HG03558 (cell line): ENCODE results near the gene DLL1.

Experiments used
- ATAC-seq: cut with Tn5 transposase; IDR thresholded peaks from one replicate; pipeline ENCODE4 v1.9.1; 2021; ENCODE audit warnings: moderate number of reproducible peaks; ENCODE audit not compliant: unreplicated experiment; ENCODE audit errors: extremely low read depth

The DLL1 gene

GRCh38 chr6:170284126-170284773 is 6.6 kb downstream of the DLL1 start:
- no peak for ATAC-seq

- no peak for ATAC-seq
Observed at GRCh38 chr6:170283212-170284081, 7.4 kb downstream of the DLL1 start.

GRCh38 chr6:170282512-170283158 is 8.2 kb downstream of the DLL1 start:
- no peak for ATAC-seq

DNA sequence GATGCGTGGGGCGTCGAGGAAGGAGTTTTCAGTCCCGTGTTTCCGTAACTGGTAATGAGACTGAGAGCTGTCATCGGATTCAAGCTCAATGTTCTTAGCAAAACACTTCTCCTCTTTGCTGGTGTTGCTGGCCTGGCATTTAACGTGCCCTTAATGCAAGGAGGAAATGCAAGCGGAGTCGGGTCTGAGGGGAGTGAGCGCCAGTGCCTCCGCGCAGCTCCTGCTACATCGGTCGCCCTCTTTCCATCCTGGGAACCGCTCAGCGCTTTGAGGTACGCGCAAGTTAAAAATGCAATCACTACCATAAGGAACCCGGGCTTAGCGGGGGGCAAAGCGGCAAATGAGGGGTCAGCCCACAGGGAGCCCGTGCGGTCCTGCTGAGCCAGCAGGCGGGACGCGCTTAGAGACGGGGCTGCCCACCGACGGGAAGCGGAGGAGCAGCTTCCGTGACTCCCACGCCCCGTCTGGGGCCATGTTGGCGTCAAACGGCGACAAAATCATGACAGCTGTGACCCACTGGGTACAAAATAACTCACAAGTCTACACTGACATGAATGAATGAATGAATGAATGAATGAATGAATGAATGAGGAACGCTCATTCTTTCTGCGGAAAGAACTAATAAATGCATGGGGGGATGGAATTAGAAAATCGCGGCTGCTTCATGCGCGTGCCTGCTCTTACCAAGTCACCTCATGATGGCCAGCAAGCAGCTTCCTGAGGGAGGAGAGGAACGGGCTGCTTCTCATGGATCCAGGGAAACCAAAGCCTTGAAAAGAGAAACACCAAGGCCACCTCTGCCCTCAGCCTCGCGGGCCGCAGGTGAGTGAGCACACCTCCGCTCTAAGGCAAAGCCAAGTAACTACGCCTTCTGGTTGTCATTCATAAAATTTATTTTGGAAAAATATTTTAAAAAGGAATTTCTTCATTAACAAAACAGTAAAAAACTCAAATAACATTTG is 9.3 kb downstream of the DLL1 start:
- no peak for ATAC-seq

GRCh38 chr6:170280689-170281045 is 10.2 kb downstream of the DLL1 start:
- ATAC-seq: no peak

- no peak for ATAC-seq
Observed at GRCh38 chr6:170279977-170280688, 10.7 kb downstream of the DLL1 start.

DNA sequence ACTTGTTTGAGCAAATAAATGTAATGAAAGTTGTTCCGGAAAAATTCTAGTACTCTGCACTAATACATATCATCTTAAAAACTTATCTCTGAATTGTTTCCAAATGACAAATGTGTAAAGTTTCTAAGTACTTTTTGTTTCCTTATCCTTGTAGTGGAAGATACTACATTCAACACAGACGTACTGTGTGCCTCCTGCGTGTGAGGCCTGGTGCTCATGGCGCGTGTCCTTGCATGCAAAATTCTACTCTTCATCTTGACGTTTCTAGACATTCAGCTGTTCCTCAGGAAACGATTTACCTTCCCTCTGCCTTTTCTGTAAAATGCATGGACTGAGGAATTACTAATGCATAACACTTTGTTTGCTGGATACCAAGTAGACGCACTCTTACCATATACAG is 11.5 kb downstream of the DLL1 start:
- no peak for ATAC-seq

DNA sequence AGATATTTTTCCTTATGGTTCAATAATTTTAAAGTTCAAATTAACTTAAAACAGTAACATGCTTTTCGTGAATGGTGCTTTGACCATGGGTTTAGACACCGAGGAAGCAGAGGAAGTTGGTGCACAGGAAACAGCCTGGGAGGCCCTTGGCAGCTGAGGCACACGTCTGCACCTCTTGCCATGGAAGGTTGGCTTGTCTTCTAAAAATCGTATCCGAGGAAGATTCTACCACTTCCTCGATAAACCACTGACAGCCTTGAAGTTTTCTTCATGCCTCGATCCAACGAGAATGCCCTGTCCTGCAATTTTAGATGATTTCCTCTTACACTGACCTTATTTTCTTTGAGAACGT is 12.2 kb downstream of the DLL1 start:
- ATAC-seq: no peak

DNA sequence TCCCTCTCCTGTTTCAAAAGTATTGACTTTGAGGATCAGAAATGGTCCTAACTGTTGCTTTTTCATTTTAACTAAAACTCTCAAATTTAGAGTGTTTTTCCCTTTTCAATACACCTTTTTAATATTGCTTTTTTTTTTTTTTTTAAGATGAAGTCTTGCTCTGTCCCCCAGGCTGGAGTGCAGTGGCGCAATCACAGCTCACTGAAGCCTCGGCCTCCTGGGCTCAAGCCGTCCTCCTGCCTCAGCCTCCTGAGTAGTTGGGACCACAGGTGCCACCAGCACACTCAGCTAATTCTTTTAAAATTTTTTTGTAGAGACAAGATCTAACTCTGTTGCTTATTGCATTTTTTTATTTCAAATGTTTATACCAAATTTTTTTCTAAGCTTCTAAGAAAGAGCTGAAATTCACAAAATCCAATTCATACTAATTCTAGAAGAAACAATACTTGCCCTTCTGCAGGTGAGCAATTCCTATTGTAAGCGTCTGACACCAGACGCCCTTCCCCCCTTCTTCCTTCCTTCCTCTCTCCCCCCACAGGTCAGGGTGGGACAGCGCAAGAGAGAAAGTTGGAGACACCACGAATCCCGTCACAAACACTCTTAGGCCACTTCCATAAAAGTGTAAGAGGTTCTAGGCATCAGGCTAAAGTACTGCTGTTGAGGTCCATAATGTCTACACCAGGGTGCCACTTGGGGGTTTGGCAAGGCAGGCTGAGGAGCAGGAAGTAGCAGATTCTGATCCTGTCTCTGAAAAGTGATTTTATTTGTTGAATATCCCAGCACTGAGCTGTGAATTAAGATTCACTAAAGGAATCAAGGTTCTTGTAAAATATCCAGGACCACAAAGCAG is 12.8 kb downstream of the DLL1 start:
- no peak for ATAC-seq

DNA sequence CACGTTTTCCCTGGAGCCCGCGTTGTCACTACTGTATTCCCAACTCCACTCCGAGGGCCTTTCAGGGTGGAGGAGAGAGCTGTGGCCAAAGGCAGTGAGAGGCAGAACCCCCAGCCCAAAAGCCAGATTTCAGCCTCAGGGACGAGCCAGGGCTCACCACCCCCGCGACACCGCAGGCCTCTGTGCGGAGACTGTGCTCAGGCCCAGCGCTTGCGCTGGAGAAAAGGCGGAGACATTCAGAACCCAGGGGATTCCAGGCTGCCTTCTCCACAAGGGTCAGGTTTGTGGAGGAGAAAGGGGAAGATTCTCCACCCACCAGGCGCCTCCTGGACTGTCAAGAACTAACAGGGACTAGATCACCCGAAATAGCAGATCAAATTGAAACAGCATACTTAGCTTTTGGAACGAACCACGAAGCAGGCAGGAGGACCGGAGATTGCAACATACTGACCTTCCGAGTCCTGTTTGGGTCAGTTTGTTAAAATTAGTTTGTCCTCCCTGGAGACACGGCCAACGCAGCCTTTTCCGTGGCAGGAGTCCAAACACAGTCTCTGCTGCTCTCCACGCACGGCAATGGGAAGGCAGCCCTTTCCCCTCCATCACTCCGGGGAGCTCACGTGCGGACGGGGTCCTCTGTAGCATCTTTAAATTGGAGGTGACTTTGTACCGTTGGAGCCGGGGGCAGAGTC is 14.4 kb downstream of the DLL1 start:
- no peak for ATAC-seq

- ATAC-seq: no peak
Observed at GRCh38 chr6:170274713-170275560, 15.9 kb downstream of the DLL1 start.

GRCh38 chr6:170273681-170274080 is 17.2 kb downstream of the DLL1 start:
- no peak for ATAC-seq

DNA sequence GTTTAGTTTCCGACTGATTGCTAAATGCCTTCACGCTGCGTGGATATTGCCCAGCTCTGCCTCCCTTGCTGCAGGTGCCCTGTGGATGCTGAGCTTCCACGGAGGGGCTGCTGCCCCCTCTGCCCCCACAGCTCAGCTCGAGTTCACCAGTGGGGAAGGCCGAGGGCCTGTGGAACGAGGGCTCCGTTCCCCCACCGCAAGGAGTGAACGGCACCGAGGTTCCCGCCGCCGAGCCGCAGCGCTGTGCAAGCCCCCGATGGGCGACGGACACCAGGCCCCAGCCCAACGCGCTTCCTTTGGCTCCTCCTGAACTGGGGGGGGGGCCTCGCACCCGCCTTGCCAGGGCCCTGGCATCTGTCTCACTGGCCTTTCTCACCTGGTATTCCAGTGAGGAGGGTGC is 17.7 kb downstream of the DLL1 start:
- no peak for ATAC-seq

- ATAC-seq: no peak
Observed at GRCh38 chr6:170272341-170273065, 18.4 kb downstream of the DLL1 start.

DNA sequence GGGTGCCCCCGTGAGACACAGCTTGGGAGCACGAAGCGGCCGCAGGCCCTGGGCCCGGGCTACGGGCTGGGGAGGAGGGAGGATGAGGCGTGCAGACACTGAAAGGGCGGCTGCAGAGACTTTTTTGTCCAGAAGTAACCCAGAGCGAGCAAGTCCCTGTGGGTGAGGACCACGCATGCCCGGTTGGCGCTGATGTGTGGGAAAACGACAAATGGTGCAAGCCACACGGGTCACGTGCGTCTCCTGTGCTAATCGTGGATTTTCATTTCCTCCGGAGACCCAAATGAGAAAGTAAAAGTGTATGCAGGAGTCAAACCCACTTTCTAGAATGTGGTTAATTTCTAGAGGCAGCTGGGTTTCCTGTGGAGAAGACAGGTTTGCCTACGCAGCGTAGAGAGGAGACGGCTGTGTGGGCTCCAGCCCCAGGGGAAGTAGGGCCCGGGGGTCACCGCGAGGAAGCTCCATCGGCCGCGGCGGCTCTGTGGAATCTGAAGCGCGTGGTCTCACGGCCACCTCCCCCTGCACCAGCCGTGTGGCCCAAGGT is 19.0 kb downstream of the DLL1 start:
- ATAC-seq: peak; percentile 90

- no peak for ATAC-seq
Observed at GRCh38 chr6:170270984-170271593, 19.8 kb downstream of the DLL1 start.
